HG02870 (cell line): ENCODE results near the gene RPRD1B.
"Not testable (repeated sequence)": the region's sequence is repeated elsewhere in the genome, so short reads cannot be mapped to it uniquely, and the experiment has no call there.

Source experiments
- ATAC-seq: cut with Tn5 transposase; IDR thresholded peaks from one replicate; pipeline ENCODE4 v1.9.1; 2021; ENCODE audit warnings: mild to moderate bottlenecking, moderate library complexity; ENCODE audit not compliant: unreplicated experiment

RPRD1B gene

GRCh38 chr20:38001173-38001875, 32.2 kb upstream of the RPRD1B start:
- no peak for ATAC-seq

GRCh38 chr20:38001981-38002380, 31.6 kb upstream of the RPRD1B start:
- no peak for ATAC-seq

GRCh38 chr20:38002422-38002821, 31.1 kb upstream of the RPRD1B start:
- ATAC-seq = no peak

GRCh38 chr20:38004416-38004815, 29.1 kb upstream of the RPRD1B start:
- no peak for ATAC-seq

GRCh38 chr20:38005903-38006302, 27.6 kb upstream of the RPRD1B start:
- ATAC-seq = no peak

GRCh38 chr20:38007526-38007925, 26.0 kb upstream of the RPRD1B start:
- ATAC-seq = no peak

- no peak for ATAC-seq
Observed at GRCh38 chr20:38008233-38008944, 25.2 kb upstream of the RPRD1B start.

GRCh38 chr20:38009416-38009815, 24.1 kb upstream of the RPRD1B start:
- not testable (repeated sequence) for ATAC-seq

- ATAC-seq = no peak
Observed at GRCh38 chr20:38011696-38012095, 21.9 kb upstream of the RPRD1B start.

- no peak for ATAC-seq
Observed at GRCh38 chr20:38012332-38012731, 21.2 kb upstream of the RPRD1B start.

- ATAC-seq = no peak
Observed at GRCh38 chr20:38013887-38014286, 19.7 kb upstream of the RPRD1B start.

- ATAC-seq = no peak
Observed at GRCh38 chr20:38017959-38018358, 15.6 kb upstream of the RPRD1B start.

- ATAC-seq = no peak
Observed at GRCh38 chr20:38018385-38018784, 15.2 kb upstream of the RPRD1B start.

- ATAC-seq = no peak
Observed at GRCh38 chr20:38021087-38021772, 12.3 kb upstream of the RPRD1B start.

- ATAC-seq = no peak
Observed at GRCh38 chr20:38023181-38024001, 10.2 kb upstream of the RPRD1B start.

GRCh38 chr20:38024496-38024895, 9.1 kb upstream of the RPRD1B start:
- ATAC-seq = no peak

GRCh38 chr20:38029453-38029852, 4.1 kb upstream of the RPRD1B start:
- no peak for ATAC-seq

- ATAC-seq = no peak
Observed at GRCh38 chr20:38031957-38032356, 1.6 kb upstream of the RPRD1B start.

GRCh38 chr20:38032585-38033329, 789 bp upstream of the RPRD1B start:
- peak; percentile 41 for ATAC-seq

GRCh38 chr20:38034108-38034649, 633 bp downstream of the RPRD1B start:
- ATAC-seq = peak; percentile 3
